ENCODE results near the gene THEM4. TPM values are rescaled to one million over a fixed set of nuclear protein-coding genes. Genes with fewer than 3 reads are reported as not detected.
"Not testable (repeated sequence)": the region's sequence is repeated elsewhere in the genome, so short reads cannot be mapped to it uniquely, and the experiment has no call there.

THEM4 gene
- polyA plus RNA-seq, 1 donor: 56.3 TPM

DNA sequence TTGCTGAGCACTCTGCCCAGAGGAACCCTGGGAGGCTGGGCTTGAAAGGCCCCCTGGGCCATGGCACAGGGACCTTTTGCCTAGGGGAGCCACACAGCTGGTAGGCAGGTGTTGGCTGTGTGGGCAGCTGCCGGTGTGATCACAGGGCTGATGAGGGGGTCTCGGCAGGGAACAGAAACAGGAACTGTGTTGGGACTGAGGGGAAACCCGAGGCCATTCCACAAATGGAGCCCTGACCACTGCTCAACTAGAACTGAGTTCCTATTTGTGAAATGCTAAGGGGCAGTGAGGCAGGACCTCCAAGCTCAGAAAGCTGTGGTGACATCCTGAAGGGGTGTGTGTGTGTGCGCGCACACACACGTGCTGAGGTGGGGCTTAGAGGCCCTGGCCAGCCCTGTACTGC lies 49.4 kb downstream of the THEM4 start:
- DNase-seq: no peak

DNA sequence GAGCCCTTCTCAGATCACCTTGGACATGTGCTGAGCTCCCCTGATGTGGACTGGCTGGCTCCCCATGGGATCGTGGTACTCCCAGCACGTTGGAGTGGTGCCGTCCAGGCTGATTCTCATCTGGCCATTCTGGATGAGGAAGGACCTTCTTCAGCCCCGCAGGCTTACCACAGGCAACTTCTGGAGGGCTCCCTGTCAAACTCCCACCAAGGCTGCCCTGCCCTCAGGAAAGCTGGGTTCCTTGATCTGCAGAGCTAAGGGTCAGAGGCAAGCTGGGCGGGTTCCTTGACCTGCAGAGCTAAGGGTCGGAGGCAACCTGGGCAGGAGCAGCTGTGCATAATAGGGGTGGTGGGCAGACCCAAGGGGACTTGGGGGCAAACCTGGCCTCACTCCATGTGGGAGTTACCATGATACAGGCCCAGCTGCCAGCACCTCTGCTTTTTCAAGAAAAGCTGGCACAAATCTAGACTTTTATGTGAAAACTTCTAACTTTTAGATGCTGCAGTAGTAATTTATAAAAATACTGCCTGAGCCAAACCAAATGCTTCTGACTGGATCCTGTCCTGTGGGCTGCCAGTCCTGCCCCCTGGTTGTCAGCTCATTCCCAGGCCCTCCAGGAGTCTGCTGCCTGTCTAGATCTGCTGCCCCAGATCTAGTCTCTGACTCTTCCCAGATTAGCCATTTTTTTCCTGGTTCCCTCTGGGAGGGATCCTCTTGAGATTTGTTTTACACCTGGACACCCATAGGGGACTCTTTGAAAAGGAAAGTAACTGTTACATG lies 50.2 kb downstream of the THEM4 start:
- DNase-seq: no peak

DNA sequence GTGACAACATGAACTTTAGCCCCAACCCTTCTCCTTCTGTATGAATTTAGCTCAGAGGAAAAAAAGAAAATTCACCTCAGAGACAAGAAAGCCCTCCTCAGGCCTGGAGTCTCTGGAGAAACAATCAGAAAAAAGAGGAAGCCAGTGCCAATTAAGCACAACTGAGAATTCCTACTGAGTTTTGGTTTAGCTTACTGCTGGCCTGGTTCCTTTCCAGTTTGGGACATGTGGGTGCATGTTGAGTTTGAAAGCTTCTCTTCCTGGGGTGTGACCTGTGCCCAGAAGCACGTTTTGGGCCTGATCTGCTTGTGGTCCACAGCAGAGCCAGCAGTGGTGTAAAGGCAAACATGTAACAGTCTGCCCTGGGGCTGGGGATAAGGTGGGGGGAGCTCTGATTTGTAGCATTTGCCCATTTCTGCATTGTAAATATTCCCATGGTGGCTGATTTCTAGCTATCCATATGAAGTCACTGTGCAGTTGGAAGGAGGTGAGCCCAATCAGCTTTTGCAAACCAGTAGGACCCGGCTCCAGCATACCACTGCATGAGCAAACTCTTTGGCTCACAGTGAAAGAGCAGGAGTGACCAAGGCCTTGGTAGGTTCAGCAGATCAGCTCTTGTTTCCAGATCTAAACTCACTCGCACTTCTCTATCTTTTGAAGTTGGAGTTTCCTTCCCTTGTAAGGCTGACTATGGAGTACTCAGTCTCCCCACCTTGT lies 51.1 kb downstream of the THEM4 start:
- DNase-seq: no peak

DNA sequence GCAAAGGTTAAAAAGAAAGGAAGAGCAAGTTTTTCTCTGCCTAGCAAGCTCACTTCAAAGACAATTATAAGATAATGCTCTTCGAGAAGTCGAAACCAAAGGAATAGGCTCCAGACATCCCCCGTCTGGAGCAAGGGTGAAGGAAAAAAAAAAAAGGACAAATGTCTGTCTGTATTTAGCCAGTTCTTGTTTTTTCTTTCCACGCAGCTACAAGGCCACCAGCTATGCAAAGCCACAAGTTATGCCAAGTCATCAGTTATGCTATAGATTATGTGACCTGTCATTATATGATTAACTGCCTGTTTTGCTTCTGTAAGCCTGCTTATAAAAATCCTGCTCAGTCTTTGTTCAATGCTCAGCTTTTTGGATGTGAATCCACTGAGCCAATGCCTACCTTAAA lies 53.4 kb downstream of the THEM4 start:
- DNase-seq: no peak

DNA sequence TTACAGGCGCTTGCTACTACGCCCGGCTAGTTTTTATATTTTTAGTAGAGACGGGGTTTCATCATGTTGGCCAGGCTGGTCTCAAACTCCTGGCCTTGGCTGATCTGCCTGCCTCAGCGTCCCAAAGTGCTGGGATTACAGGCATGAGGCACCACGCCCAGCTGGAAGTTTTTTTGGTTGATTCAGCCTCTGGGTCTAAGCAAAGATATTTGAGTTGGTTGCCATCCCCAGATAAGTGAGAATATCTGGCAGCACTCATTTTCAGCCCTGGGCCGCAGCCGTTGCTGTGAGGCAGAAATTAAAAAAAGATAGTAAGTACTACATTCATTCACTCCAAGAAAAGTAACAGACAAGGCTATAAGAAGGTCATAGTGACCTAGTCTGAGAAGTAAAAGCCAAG lies 53.8 kb downstream of the THEM4 start:
- DNase-seq: not testable (repeated sequence)

DNA sequence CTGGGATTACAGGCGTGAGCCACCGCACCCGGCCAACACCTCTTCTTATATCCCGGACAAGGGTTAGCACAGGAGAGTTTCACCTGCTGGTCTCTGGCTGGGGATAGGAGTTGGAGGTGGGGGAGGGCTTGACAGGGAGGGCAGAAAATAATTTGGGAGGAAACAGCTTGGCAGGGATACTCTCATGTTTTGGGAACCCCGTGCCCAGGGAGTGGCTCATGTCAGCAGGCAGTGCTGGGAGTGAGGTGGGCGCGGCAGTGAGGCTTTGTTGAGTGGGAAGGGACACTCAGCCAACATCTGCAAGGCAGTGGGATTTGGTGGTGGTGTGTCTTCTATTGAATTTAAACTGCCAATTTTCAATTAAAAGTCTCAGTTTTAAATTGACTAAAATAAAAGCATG lies 54.7 kb downstream of the THEM4 start:
- DNase-seq: no peak

DNA sequence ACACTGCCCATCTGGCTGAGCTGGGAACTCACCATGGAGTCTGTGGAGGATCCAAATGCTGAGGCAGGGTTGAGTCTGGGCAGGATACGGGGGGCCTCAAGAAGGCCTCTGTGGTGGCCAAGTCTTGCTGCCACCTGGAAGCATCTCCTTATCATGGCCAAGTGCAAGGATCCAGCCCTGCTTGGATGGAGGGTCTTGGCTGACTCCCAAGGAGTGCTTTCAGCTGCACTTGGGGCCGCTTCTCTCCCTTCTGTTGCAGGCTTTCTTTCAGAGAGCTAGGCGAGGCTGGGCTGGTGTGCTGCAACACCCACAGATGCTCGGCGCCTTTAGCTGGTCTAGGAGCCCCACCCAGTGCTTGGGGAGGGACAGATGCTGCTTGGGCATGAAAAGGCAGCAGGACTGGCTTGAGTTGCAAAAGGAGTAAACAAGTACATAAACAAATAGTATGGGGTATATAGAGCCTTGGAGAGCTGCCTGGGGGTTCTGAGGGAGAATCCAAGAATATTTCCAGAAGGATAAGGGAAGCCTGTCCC lies 55.8 kb downstream of the THEM4 start, which contains the start of gene THEM5:
Gene THEM5, minus strand, starts transcription at position 302 of the 533 bp plus-strand sequence. Its CDS starts 147 bp downstream, at position 155.
- no peak for DNase-seq

DNA sequence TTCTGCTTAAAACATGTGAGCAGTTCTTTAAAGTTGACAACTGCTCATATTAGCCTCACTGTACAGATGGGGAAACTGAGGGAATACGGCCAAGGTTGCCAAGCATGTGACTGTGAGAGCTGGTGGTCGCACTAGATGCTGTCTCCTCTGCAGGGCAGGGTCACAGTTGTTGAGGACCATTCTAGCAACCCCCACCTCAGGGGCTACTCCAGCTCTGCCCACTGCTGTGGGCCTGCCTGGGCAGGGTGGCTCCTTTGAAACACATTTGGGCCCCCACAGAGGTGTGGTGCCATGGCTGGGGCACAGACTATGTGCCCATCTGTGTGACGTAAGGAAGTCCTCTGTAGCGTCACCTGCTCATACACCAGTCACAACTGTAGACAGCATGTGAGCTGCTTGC lies 56.6 kb downstream of the THEM4 start:
- no peak for DNase-seq

DNA sequence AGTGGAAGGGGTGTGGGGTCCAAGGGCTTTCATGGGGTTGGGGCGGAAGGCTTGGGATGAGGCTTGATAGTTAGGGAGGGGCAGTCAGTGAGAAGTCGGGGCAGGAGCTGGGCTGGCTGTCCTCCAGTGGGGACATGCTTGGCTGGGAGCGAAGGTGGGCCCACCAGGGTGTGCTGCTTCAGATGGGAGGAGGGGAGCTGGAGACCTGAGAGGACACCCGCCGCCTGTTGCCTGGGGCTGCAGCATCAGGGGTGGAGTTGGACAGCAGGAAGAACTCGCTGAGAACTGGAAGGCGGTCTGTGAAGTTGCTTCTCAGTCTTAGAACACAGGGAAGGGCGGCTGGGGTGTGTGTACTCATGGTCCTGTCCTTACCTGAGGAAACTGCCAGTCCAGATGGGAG lies 57.4 kb downstream of the THEM4 start:
- no peak for DNase-seq

DNA sequence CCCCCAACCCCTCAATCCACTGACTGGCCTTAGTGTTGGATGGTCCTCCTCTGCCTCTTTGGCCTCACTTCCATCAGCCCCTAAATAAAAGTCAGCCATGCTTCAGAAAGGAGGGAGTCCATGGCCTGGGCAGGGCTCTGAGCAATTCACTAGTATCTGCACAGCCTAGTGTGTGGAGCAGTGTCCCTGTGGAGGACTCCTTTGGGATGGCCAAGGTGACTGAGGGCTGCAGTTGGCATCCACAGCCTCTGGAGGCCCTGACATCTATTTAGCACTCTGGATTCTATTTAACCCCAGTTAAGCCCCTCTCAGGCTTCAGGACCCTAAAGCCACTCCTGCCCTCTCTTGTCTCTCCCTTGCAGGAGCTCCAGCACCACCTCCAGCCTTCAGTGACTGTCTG lies 59.4 kb downstream of the THEM4 start:
- DNase-seq: no peak

DNA sequence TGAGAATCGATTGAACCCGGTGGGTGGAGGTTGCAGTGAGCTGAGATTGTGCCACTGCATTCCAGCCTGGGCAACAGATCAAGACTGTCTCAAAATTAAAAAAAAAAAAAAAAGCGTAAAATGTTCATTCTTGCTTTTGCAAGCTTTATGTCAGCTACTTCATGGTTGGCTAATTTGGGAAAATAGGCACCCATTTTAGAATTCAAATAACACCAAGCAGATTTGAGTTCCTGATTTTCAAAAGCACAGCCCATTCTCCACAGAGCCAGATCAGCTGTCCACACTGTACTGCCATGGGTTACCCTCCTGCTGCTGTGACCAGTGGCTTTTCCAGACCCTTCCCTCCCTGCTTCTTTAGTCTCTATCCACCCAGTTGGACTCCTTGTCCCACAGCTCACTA lies 60.2 kb downstream of the THEM4 start:
- DNase-seq: no peak

DNA sequence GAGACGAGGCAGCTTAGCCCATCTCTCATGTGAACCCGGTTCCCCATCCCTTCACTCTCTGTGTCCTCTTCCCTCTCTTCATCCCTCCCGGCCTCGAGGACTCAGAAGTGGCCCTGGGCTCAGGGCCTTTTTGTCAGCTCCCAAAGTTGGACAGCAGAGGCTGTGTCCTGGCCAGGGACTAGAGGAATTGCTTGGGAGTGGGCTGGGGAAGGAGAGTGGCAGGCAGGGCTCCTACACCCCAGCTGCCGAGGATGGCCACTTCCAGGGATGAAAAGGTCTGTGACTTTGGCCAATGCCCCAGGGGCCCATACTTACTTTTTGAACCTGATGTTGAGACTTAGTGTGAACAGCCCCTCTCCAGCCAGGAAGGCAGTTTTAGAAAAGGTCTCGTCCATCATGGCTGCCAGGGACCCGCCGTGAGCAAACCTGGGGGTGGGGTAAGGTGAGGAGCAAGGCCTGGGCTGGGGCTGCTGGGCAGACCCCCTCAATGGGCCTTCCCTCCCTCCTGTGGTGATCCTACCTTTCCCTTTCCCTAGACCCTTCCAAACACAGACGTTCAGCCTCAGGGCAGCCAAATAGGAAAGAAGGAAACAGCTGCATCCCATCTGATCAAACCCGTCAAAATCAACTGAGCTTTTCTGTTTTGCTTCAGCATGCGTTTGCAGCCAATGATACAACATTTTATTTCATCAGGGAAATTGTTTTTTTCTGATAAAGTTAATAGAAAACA lies 61.3 kb downstream of the THEM4 start:
- peak; percentile 30 for DNase-seq

DNA sequence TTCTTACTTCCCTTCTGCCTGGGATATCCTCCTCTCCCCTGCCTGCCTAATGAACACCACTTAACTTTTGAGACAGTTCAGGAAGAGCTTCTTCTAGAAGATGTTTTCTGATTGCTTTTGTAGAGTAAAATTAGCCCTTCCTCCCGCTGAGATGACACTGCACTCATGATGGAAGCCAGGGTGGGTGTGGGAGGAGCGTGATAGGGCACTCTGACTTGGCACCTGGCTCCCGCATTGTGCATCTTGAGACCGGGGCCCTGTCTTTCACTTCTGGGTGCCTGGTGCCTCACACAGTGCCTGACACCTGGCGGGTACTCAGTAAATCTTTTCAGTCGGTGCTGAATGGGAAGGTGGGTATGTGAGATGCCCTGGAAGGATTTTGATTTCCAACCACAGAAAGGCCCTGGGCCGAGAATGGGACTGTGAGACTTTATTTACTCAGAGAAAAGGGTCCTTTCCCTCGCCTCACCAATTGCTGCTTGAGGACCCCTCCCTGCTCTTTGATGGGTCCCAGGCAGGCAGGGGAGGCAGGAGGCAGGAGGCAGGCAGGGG lies 62.5 kb downstream of the THEM4 start:
- DNase-seq: no peak

DNA sequence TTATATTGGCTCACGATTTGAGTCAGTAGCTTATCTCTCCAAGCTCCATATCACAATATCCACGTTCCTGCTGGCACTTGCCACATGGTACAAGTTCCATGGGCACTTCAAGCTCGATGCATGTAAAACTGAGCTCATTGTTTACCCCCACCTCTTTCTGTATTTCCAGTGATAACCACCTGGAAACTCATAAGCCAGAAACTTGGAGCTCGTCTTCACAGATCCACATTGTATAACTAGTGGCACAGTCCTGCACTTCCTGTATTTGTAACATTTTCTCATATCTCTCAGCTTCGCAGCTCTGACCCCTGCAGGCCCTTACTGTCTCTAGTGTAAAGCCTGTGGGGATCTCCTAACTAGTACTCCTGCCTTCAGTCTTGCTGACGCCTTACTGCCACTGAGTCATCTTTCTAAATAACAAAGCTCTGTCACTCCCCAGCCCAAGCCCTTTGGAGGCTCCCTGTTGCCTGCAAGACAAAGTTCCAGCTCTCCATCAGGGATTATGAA lies 63.2 kb downstream of the THEM4 start:
- no peak for DNase-seq

DNA sequence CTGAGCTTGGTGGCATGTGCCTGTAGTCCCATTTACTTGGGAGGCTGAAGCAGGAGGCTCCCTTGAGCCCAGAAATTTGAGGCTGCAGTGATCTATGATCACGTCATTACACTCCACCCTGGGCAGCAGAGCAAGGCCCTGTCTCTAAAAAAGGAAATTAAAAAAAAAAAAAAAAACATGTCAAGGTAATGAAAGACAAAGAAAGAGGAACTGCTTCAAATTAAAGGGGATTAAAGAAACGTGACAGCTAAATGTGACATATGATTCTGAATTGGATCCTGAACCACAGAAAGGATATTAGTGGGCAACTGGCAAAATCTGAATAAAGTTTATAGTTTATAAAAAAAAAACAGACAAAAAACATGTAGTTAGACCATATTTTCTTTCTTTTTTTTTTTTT lies 65.9 kb downstream of the THEM4 start:
- DNase-seq: no peak

DNA sequence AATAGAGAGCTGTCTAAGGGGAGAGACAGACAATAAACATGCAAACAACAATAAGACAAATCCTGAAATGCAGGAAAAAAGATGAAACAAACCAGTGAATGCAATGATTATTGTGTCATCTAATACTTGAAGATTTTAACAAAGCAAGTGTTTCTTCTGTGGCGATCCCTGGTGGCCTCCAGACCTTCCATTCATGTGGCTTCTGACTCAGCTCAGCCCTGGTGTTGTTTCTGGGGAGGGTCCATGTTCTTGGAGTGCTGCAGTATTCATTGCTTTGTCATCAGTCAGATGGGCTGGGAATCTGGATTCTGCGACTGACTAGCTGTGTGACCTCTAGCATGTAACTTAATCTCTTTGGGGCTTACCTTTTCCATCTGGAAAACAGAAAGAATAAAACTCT lies 68.2 kb downstream of the THEM4 start:
- DNase-seq: no peak

DNA sequence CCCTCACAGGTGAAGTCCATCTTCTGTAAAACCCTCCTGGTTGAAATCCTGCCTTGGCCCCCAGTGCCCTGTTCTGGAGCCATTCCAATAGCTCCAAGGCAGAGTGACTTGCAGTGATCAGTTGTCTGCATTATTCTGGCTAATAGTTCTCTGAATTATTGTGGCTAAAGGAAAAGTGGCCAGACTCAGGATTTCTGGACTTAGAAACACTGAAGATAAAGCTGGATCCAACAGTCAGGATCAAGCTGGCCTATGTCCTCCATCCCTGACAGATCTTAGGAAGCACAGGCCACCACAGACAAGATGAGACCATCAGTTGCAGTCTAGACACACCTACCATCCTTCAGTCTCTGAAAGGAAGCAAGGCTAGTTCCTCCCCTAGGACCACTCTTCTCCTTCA lies 68.9 kb downstream of the THEM4 start:
- DNase-seq: no peak

DNA sequence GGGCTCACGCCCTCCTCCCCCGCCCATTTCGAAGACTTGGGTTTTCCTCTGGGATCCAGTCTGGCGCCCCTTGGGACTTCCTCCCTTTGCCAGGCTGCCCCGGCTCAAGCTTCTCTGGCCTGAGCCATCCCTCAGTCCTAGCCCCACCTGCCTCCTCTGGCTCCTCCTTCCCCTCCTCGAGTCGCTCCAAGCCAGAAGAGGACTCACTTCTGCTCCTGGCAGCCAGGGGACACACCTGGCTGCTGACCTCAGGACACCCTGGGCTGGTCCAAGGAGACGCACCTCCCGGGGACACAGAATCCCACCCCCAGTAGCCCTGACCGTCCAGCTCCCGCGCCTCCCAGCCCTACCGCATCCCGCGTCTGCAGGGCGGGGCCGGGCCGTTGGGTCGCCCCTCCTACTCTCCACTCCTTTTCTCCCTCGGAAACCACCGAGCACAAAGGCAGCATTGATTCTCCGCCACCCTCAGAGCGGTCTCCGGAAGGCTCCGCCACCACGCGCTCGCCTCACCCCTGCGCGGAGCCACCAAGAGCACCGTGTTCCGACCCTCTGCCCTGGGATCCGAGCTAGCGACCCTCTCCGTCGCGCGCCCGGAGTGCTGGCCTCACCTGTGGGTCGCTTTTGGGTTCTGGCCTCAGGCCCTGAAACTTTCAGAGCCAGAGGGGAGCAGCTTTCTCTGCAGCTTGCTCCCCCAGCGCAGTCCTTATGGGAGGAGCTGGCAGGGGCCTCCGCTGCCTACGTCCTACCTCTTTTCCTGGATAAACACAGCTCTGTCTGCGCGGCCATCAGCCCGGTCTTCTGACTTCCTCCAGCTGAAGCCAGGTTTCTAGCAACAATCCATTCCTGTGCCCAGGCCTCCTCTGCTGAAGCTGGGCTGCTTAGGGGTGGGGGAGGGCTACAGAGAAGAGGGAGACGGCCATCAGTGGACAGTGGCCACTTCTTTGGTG lies 69.6 kb downstream of the THEM4 start, which contains the start of gene C2CD4D:
Gene C2CD4D, minus strand, starts transcription at position 364 of the 947 bp plus-strand sequence. CDS start 831 bp downstream, outside the sequence.
- no peak for DNase-seq

DNA sequence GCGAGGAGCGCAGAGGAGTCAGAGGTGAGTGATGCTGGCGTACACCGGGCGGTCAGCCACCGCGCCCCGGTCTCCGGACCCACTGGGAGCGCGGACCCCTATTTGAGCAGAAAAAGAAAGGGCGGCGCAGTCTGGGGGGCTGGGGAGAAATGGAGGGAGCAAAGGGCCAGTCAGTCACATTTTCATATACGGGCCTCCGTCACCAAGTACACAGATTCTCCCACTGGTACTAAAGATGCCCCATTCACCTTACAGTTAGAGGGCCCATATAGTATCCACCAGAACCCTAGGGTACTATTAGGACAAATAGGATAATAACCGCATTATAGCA lies 70.3 kb downstream of the THEM4 start:
- DNase-seq: no peak

DNA sequence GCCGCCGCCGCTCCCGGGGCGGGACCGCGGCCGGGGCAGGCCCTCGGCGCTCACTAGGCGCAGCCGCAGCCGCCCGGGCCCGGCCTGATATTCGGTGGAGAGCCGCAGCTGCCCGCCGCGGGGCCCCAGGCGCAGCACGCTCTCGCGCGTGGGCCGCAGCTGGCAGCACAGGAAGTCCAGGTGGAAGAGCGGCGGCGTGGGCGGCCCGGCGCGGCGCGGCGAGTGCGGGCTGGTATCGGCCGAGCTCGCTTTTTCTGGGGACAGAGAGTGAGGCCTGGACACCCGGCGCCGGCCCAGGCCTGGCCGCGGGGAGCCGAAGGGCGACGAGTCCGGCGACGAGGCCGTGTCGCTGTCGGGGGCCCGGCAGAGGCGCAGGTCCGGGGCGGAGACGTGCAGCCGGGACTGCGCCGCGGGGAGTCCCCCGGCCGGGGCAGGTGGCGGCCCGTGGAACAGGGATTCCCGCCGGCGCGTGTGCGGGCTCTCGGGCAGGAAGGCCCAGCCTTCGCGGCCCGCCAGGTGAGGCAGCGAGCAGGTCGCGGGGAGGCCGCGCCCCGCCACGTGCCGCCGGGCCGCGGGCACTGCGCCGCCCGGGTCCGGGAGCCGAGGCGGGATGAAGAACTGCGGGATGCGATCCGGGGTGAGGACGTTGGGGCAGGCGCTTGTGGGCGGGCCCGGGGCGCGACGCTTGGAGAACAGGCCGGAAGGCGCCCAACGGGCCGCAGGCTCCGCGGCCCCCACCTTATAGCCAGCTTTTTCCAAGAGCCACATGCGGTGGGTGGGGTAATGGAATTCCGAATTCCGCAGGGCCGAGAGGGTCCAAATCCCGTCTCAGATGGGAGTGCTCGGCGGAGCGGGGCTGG lies 70.9 kb downstream of the THEM4 start:
- DNase-seq: no peak

Data from left kidney (tissue), 2 donors.